ENCODE data around the gene MTR. TPM values are rescaled to one million over a fixed set of nuclear protein-coding genes. Genes with fewer than 3 reads are reported as not detected.

The MTR gene
- total and polyA plus RNA-seq, 4 donors, result 4.4 to 49.3 (median 21.6) TPM

- Histone ChIP-seq H3K27ac (ENCODE audit: low read depth in 1 of 2, low read length in 1 of 2) (no peak overlapping the region), H3K27me3 (ENCODE audit: control insufficient read depth in 3 of 3, insufficient read depth in 3 of 3, low read length in 2 of 3) (no peaks in the 10 kb centered on the region), H3K36me3 (ENCODE audit: control insufficient read depth in 4 of 4, insufficient read depth in 4 of 4, low read length in 4 of 4) (peaks cover 13 to 34% (median 26%) of the 10 kb centered on the region in 4 donors), H3K4me3 (no peak overlapping the region), H3K9me3 (ENCODE audit: control insufficient read depth in 4 of 4, insufficient read depth in 3 of 4, low read length in 3 of 4) (no peaks in the 10 kb centered on the region), H3K9ac (ENCODE audit: insufficient read depth in 1 of 2, low read length in 2 of 2) (no peak overlapping the region), H3K4me1 (ENCODE audit: control insufficient read depth in 5 of 5, insufficient read depth in 5 of 5, low read length in 5 of 5) (peaks cover 0 to 2% (median 0%) of the 10 kb centered on the region in 5 donors)
- no peak for TF ChIP-seq CTCF (IDR thresholded peaks at IDR 0.05; ENCODE audit: control extremely low read depth, extremely low read depth)
- ATAC-seq (ENCODE audit: insufficient read depth, low FRiP score), result no peak
- no peak for DNase-seq
- 97 to 99% methylated on average over 2 of the region's 2 CpGs for WGBS, 2 donors
Observed at GRCh38 chr1:236837897-236838296, 42.8 kb downstream of the MTR start.

- Histone ChIP-seq H3K9me3 (ENCODE audit: control insufficient read depth in 4 of 4, insufficient read depth in 3 of 4, low read length in 3 of 4) (no peaks in the 10 kb centered on the region), H3K9ac (ENCODE audit: insufficient read depth in 1 of 2, low read length in 2 of 2) (no peak overlapping the region), H3K4me1 (ENCODE audit: control insufficient read depth in 5 of 5, insufficient read depth in 5 of 5, low read length in 5 of 5) (peaks cover 0 to 14% (median 0%) of the 10 kb centered on the region in 5 donors), H3K27ac (ENCODE audit: low read depth in 1 of 2, low read length in 1 of 2) (no peak overlapping the region), H3K4me3 (no peak overlapping the region), H3K27me3 (ENCODE audit: control insufficient read depth in 3 of 3, insufficient read depth in 3 of 3, low read length in 2 of 3) (no peaks in the 10 kb centered on the region), H3K36me3 (ENCODE audit: control insufficient read depth in 4 of 4, insufficient read depth in 4 of 4, low read length in 4 of 4) (peaks cover 7 to 20% (median 18%) of the 10 kb centered on the region in 4 donors)
- no peak for ATAC-seq (ENCODE audit: insufficient read depth, low FRiP score)
- TF ChIP-seq CTCF (IDR thresholded peaks at IDR 0.05; ENCODE audit: control extremely low read depth, extremely low read depth), result no peak
- WGBS, 2 donors, result 94 to 97% methylated on average over 2 of the region's 2 CpGs
- no peak for DNase-seq
Observed at GRCh38 chr1:236841341-236841740, 46.2 kb downstream of the MTR start.

GRCh38 chr1:236844499-236845271 lies 49.6 kb downstream of the MTR start:
- peak overlapping the region in 1 of 2 donors; percentile 65 for H3K27ac ChIP-seq (ENCODE audit: low read depth in 1 of 2, low read length in 1 of 2)

More at GRCh38 chr1:236844499-236845271, 49.6 kb downstream of the MTR start:
- Histone ChIP-seq H3K9me3 (ENCODE audit: control insufficient read depth in 4 of 4, insufficient read depth in 3 of 4, low read length in 3 of 4) (no peaks in the 10 kb centered on the region), H3K27me3 (ENCODE audit: control insufficient read depth in 3 of 3, insufficient read depth in 3 of 3, low read length in 2 of 3) (no peaks in the 10 kb centered on the region), H3K4me1 (ENCODE audit: control insufficient read depth in 5 of 5, insufficient read depth in 5 of 5, low read length in 5 of 5) (peaks cover 0 to 14% (median 0%) of the 10 kb centered on the region in 5 donors), H3K4me3 (no peak overlapping the region), H3K36me3 (ENCODE audit: control insufficient read depth in 4 of 4, insufficient read depth in 4 of 4, low read length in 4 of 4) (peaks cover 0 to 12% (median 6%) of the 10 kb centered on the region in 4 donors), H3K9ac (ENCODE audit: insufficient read depth in 1 of 2, low read length in 2 of 2) (no peak overlapping the region)
- no peak for TF ChIP-seq CTCF (IDR thresholded peaks at IDR 0.05; ENCODE audit: control extremely low read depth, extremely low read depth)
- DNase-seq (peak in 1 of 3 donors; percentile 12), ATAC-seq (ENCODE audit: insufficient read depth, low FRiP score) (no peak)
- WGBS, 2 donors, result 92 to 97% methylated on average over 5 of the region's 5 CpGs
